IgD-negative memory B cell (primary cell): ENCODE data around the gene TMEM61. TPM values are rescaled to one million over a fixed set of nuclear protein-coding genes. Genes with fewer than 3 reads are reported as not detected.

ENCODE experiments used
- H3K27ac Mint-ChIP-seq, 3 donors: one replicate each; pipeline ENCODE4 v1.8.0; 2020 to 2022; ENCODE audit warnings: mild to moderate bottlenecking in 3 of 3, mixed read lengths in 3 of 3, moderate library complexity in 1 of 3
- H3K27me3 Mint-ChIP-seq: one replicate; pipeline ENCODE4 v1.8.0; 2021; ENCODE audit warnings: mixed read lengths
- H3K36me3 Mint-ChIP-seq: one replicate; pipeline ENCODE4 v1.8.0; 2020; ENCODE audit warnings: mild to moderate bottlenecking, mixed read lengths
- H3K4me1 Mint-ChIP-seq, 3 donors: one replicate each; pipeline ENCODE4 v1.8.0; 2020 to 2022; ENCODE audit warnings: mixed read lengths in 3 of 3, mild to moderate bottlenecking in 1 of 3
- H3K4me3 Mint-ChIP-seq, 4 donors: one replicate each; pipeline ENCODE4 v1.8.0; 2020 to 2022; ENCODE audit warnings: mild to moderate bottlenecking in 4 of 4, mixed read lengths in 4 of 4, moderate library complexity in 3 of 4
- H3K9me3 Mint-ChIP-seq, 3 donors: one replicate each; pipeline ENCODE4 v1.8.0; 2020 to 2021; ENCODE audit warnings: mixed read lengths in 3 of 3, mild to moderate bottlenecking in 1 of 3
- polyA plus RNA-seq: library from polyadenylated mRNA; unstranded; fragments of 300-500 nt; fragmentation: Illumina TruSeq; gene quantifications from one replicate; pipeline ENCODE4 v1.2.3, GENCODE V29; 2021

Gene TMEM61
- polyA plus RNA-seq, 1 donor from 2014 or later = not detected

- peaks cover 13% of the 10 kb centered on the region for H3K27me3 Mint-ChIP-seq
- no peak overlapping the region for H3K27ac Mint-ChIP-seq
- H3K9me3 Mint-ChIP-seq = peaks cover 0 to 2% (median 2%) of the 10 kb centered on the region in 3 donors
- peaks cover 2% of the 10 kb centered on the region for H3K36me3 Mint-ChIP-seq
- no peak overlapping the region for H3K4me3 Mint-ChIP-seq
- H3K4me1 Mint-ChIP-seq = peaks cover 0 to 4% (median 0%) of the 10 kb centered on the region in 3 donors
Measured at GRCh38 chr1:54971317-54971791, 9.1 kb upstream of the TMEM61 start.

DNA sequence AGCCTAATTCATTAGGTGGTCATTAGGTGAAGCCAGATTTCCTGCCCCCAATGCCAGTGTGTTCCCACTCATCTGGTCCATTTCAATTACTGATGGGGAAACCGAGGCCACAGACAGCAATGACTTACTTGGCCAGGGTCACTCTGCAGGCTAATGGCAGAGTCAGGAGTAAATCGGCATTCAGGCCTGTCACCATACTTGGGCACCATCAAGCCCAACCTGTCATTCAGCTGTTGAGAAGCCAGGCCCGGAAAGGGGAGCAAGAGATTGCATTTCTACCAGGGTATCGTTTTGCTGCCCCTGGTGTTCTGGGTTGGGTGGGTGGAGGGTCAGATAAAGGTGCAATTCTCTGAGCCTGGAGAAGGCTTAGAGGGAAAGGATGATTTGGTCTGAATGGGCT is 8.0 kb upstream of the TMEM61 start:
- H3K36me3 Mint-ChIP-seq = peaks cover 2% of the 10 kb centered on the region
- no peak overlapping the region for H3K4me3 Mint-ChIP-seq
- H3K27ac Mint-ChIP-seq = no peak overlapping the region
- H3K27me3 Mint-ChIP-seq = peaks cover 13% of the 10 kb centered on the region
- H3K9me3 Mint-ChIP-seq = peaks cover 0 to 4% (median 2%) of the 10 kb centered on the region in 3 donors
- no peaks in the 10 kb centered on the region for H3K4me1 Mint-ChIP-seq

- H3K27me3 Mint-ChIP-seq = peaks cover 13% of the 10 kb centered on the region
- H3K27ac Mint-ChIP-seq = no peak overlapping the region
Measured at GRCh38 chr1:54973205-54973921, 7.1 kb upstream of the TMEM61 start.

GRCh38 chr1:54975356-54976108 is 4.9 kb upstream of the TMEM61 start:
- H3K27me3 Mint-ChIP-seq = peaks cover 20% of the 10 kb centered on the region
- H3K9me3 Mint-ChIP-seq = peaks cover 0 to 2% (median 2%) of the 10 kb centered on the region in 3 donors
- no peak overlapping the region for H3K27ac Mint-ChIP-seq
- no peaks in the 10 kb centered on the region for H3K4me1 Mint-ChIP-seq
- peak overlapping the region in 1 of 4 donors; percentile 31 for H3K4me3 Mint-ChIP-seq
- peaks cover 2% of the 10 kb centered on the region for H3K36me3 Mint-ChIP-seq

More at GRCh38 chr1:54973205-54973921, 7.1 kb upstream of the TMEM61 start:
- peaks cover 0 to 4% (median 2%) of the 10 kb centered on the region in 3 donors for H3K9me3 Mint-ChIP-seq
- peaks cover 2% of the 10 kb centered on the region for H3K36me3 Mint-ChIP-seq
- H3K4me1 Mint-ChIP-seq = no peaks in the 10 kb centered on the region
- peak overlapping the region in 1 of 4 donors; percentile 23 for H3K4me3 Mint-ChIP-seq

- peaks cover 0 to 2% (median 2%) of the 10 kb centered on the region in 3 donors for H3K9me3 Mint-ChIP-seq
- peaks cover 29% of the 10 kb centered on the region for H3K27me3 Mint-ChIP-seq
- no peak overlapping the region for H3K4me3 Mint-ChIP-seq
- H3K4me1 Mint-ChIP-seq = peaks cover 0 to 3% (median 0%) of the 10 kb centered on the region in 3 donors
- no peaks in the 10 kb centered on the region for H3K36me3 Mint-ChIP-seq
- H3K27ac Mint-ChIP-seq = no peak overlapping the region
Measured at GRCh38 chr1:54976747-54977146, 3.7 kb upstream of the TMEM61 start.

DNA sequence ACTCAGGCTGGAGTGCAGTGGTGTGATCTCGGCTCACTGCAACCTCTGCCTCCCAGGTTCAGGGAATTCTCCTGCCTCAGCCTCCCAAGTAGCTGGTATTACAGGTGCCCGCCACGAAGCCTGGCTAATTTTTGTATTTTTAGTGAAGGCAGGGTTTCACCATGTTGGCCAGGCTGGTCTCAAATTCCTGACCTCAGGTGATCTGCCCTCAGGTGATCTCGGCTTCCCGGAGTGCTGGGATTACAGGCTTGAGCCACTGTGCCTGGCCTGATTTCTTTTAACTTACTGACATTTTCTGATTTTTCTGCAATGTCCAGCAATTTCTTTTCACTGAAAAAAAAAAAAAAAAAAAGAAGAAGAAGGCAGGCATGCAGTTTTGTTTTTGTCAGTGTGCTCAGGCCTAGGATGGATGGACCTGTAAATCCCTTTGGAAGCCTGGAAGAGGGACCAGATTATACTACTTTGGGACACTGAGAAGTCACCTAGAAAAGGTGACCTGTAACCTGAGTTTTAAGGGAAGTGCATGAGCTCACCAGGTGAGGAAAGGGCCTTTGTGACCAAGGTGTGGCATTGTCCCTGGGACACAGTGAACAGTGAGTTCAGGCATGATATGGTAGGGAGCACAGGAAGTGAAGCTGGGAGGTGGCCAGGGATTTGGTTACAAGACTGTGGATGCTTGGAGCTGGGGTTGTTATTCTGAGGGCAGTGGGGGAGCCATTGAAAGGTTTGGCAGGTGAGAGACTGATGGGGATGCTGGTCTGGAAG is 2.7 kb upstream of the TMEM61 start:
- H3K27me3 Mint-ChIP-seq = peaks cover 34% of the 10 kb centered on the region
- H3K4me1 Mint-ChIP-seq = peaks cover 0 to 3% (median 0%) of the 10 kb centered on the region in 3 donors
- peaks cover 0 to 2% (median 2%) of the 10 kb centered on the region in 3 donors for H3K9me3 Mint-ChIP-seq
- no peaks in the 10 kb centered on the region for H3K36me3 Mint-ChIP-seq
- H3K4me3 Mint-ChIP-seq = no peak overlapping the region
- H3K27ac Mint-ChIP-seq = no peak overlapping the region

DNA sequence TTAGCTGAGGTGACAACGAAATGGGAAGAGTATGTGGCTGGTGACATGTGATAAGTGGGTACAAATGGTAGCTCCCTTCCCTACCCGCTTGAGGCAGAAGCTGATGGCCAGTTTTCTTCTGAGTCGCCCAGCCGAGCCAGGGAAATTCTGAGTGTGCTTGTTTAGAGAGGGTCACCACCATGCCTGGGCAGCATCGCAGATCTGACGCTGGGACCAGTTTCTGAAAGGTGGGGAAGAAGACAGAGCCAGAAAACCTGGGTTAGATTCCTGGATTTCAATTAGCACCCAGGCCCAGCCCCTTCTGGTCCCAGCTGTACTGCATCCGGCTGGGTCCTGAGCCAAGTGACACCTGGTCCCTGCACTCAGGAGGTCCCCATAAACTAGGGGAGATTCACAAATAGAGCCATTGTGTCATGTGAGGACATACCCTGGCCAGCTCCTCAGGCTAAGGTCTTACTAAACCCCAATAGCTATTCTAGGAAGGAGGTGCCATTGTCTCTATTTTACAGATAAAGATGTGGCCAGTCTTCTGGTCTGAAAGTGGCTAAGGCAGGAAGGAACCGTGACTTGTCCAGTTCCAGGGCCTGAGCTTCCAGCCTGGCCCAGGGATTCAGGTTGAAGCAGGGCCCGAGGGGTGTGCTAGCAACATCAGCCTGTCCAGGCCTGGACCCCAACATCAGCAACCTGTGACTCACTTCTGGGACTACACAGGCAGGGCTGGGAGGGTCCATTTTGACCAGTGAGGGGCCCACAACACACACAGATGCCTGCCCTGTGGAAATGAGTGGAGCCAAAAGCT is 1.7 kb upstream of the TMEM61 start:
- H3K27me3 Mint-ChIP-seq = peaks cover 31% of the 10 kb centered on the region

GRCh38 chr1:54979327-54979891 is 1.0 kb upstream of the TMEM61 start:
- peaks cover 28% of the 10 kb centered on the region for H3K27me3 Mint-ChIP-seq

More for the DNA sequence above, 1.7 kb upstream of the TMEM61 start:
- H3K4me1 Mint-ChIP-seq = peaks cover 0 to 3% (median 0%) of the 10 kb centered on the region in 3 donors
- H3K4me3 Mint-ChIP-seq = no peak overlapping the region
- peaks cover 0 to 2% (median 2%) of the 10 kb centered on the region in 3 donors for H3K9me3 Mint-ChIP-seq
- no peak overlapping the region for H3K27ac Mint-ChIP-seq
- H3K36me3 Mint-ChIP-seq = no peaks in the 10 kb centered on the region

DNA sequence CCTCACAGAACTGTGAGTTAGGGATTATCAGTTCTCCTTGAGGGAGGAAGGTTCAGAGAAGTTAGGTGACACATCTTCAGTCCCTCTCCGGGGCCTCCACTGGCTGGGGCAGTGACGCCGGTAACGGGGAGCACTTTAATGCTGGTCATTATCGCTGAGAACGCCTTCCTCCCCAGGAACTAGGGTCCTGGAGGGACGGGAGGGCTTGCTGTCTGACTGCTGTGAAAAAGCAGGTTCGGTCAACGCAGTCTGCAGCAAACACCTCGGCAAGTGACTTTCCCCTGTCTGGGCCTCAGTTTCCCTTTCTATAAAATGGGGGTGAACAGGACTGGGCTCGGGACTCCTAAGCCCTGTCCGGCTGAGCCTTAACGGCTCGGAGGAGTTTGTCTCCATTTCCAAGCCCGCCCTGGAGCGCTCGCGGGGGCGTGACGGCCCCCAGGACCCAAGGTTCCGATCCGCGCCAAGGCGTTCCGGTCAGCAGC is 341 bp upstream of the TMEM61 start:
- H3K36me3 Mint-ChIP-seq = no peaks in the 10 kb centered on the region
- peaks cover 0 to 2% (median 0%) of the 10 kb centered on the region in 3 donors for H3K9me3 Mint-ChIP-seq
- no peak overlapping the region for H3K4me3 Mint-ChIP-seq
- H3K27me3 Mint-ChIP-seq = peaks cover 27% of the 10 kb centered on the region
- peaks cover 0 to 3% (median 0%) of the 10 kb centered on the region in 3 donors for H3K4me1 Mint-ChIP-seq
- no peak overlapping the region for H3K27ac Mint-ChIP-seq

More at GRCh38 chr1:54979327-54979891, 1.0 kb upstream of the TMEM61 start:
- H3K27ac Mint-ChIP-seq = no peak overlapping the region
- H3K4me1 Mint-ChIP-seq = peaks cover 0 to 3% (median 0%) of the 10 kb centered on the region in 3 donors
- no peak overlapping the region for H3K4me3 Mint-ChIP-seq
- H3K9me3 Mint-ChIP-seq = peaks cover 0 to 2% (median under 1%) of the 10 kb centered on the region in 3 donors
- no peaks in the 10 kb centered on the region for H3K36me3 Mint-ChIP-seq

DNA sequence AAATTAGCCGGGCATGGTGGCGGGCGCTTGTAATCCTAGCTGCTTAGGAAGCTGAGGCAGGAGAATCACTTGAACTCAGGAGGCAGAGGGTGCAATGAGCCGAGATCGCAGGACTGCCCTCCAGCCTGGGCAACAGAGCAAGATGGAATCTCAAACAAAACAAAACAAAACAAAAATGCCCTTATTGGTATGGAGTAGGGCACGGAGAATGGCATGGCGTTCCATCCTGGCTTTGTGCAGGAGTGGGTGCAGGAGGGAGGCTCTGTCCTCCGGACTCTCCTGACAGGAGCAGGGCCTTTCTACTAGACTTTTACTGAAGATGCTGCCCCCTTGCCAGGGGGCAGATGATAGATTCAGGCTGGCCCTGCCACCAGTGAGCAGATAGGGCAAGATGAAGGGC is 1.0 kb downstream of the TMEM61 start:
- peaks cover 25% of the 10 kb centered on the region for H3K27me3 Mint-ChIP-seq
- peak overlapping the region in 1 of 4 donors; percentile 26 for H3K4me3 Mint-ChIP-seq

GRCh38 chr1:54982739-54983138 is 2.3 kb downstream of the TMEM61 start:
- Mint-ChIP-seq H3K4me3 (no peak overlapping the region), H3K36me3 (no peaks in the 10 kb centered on the region), H3K27me3 (peaks cover 27% of the 10 kb centered on the region), H3K27ac (peak overlapping the region in 1 of 3 donors; percentile 81), H3K9me3 (no peaks in the 10 kb centered on the region), H3K4me1 (peaks cover 0 to 3% (median 0%) of the 10 kb centered on the region in 3 donors)

More for the DNA sequence above, 1.0 kb downstream of the TMEM61 start:
- no peaks in the 10 kb centered on the region for H3K36me3 Mint-ChIP-seq
- peak overlapping the region in 1 of 3 donors; percentile 35 for H3K27ac Mint-ChIP-seq
- H3K4me1 Mint-ChIP-seq = peaks cover 0 to 3% (median 0%) of the 10 kb centered on the region in 3 donors
- peaks cover 0 to 2% (median 0%) of the 10 kb centered on the region in 3 donors for H3K9me3 Mint-ChIP-seq

GRCh38 chr1:54984131-54984842 is 3.9 kb downstream of the TMEM61 start:
- no peaks in the 10 kb centered on the region for H3K9me3 Mint-ChIP-seq
- H3K36me3 Mint-ChIP-seq = no peaks in the 10 kb centered on the region
- H3K4me3 Mint-ChIP-seq = no peak overlapping the region
- peaks cover 28% of the 10 kb centered on the region for H3K27me3 Mint-ChIP-seq
- H3K4me1 Mint-ChIP-seq = peaks cover 0 to 3% (median 0%) of the 10 kb centered on the region in 3 donors
- no peak overlapping the region for H3K27ac Mint-ChIP-seq

GRCh38 chr1:54985556-54985955 is 5.1 kb downstream of the TMEM61 start:
- Mint-ChIP-seq H3K27me3 (peaks cover 21% of the 10 kb centered on the region), H3K9me3 (no peaks in the 10 kb centered on the region), H3K36me3 (no peaks in the 10 kb centered on the region), H3K4me1 (peaks cover 0 to 3% (median 0%) of the 10 kb centered on the region in 3 donors), H3K27ac (no peak overlapping the region), H3K4me3 (no peak overlapping the region)
